ENCODE measurements around the gene CD151.

- TF ChIP-seq SIN3A (IDR thresholded peaks at IDR 0.05; ENCODE audit: borderline replicate concordance, insufficient read depth, low read length) (no peak), POLR2AphosphoS5 (IDR thresholded peaks at IDR 0.05; ENCODE audit: low read depth, low read length) (no peak), TAF1 (IDR thresholded peaks at IDR 0.05; ENCODE audit: borderline replicate concordance, insufficient read depth, low read length) (no peak), REST (IDR thresholded peaks at IDR 0.05; ENCODE audit: insufficient read depth in 1 of 2, low read depth in 2 of 2, low read length in 2 of 2) (no peak), FOXP2 (optimal IDR thresholded peaks at IDR 0.05; ENCODE audit: borderline replicate concordance, extremely low read depth, extremely low read length, insufficient read depth) (no peak)
Observed at GRCh38 chr11:789943-790342, 42.8 kb upstream of the CD151 start, which contains the start of gene CEND1.

Measured in PFSK-1 (cell line).